HG02943 (cell line): ENCODE measurements around the gene ZBTB48.

ENCODE experiments used
- ATAC-seq: cut with Tn5 transposase; IDR thresholded peaks from one replicate; pipeline ENCODE4 v1.9.1; 2021; ENCODE audit warnings: mild to moderate bottlenecking, low read depth, moderate library complexity; ENCODE audit not compliant: unreplicated experiment

ZBTB48 gene

GRCh38 chr1:6572653-6573383 lies 7.0 kb upstream of the ZBTB48 start:
- ATAC-seq = no peak

GRCh38 chr1:6574025-6574620 lies 5.7 kb upstream of the ZBTB48 start:
- no peak for ATAC-seq

DNA sequence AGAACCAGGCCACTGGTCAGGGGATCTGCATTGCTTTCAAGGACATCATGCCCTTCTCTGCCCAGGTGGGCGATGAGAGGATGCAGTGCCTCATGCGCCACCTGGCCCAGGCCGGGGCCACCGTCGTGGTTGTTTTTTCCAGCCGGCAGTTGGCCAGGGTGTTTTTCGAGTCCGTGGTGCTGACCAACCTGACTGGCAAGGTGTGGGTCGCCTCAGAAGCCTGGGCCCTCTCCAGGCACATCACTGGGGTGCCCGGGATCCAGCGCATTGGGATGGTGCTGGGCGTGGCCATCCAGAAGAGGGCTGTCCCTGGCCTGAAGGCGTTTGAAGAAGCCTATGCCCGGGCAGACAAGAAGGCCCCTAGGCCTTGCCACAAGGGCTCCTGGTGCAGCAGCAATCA lies 5.0 kb upstream of the ZBTB48 start:
- no peak for ATAC-seq

DNA sequence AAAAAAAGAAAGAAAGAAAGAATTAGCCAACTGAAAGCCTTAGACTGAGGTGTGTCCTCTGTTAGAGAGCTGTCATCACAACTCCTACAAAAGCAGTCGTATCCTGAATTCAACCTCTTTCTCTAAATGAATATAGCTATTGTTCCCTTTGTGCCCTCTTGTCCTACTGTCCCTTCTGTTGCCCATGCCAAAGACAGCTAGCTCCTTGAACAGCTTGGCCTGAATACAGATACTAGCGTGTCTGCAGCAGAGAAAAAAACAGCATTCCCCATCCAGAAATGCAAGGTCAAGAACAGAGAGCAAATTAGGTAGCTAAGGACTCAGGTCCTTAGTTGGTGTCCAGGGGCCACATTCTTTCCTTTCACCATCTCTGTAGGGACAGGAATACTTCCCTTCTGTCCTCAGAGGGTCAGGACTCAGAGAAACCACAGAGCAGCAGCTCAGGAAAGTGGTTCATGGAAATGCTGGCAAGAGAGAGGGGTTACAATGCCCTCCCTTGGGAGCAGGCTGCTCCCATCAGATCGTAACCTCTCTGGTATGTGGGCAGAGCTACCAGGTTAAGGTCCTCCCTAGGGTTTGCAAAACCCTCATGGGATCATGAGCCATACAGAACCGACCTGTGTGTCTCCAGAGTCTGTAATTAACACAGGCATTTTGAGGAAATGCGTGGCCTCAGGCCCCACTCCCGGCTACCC lies 1.8 kb upstream of the ZBTB48 start:
- ATAC-seq = no peak

GRCh38 chr1:6578624-6579373 lies 995 bp upstream of the ZBTB48 start:
- no peak for ATAC-seq

- ATAC-seq = peak; percentile 7
Measured at GRCh38 chr1:6580119-6580592, 362 bp downstream of the ZBTB48 start.

GRCh38 chr1:6580593-6581409 lies 1.0 kb downstream of the ZBTB48 start:
- ATAC-seq = no peak

DNA sequence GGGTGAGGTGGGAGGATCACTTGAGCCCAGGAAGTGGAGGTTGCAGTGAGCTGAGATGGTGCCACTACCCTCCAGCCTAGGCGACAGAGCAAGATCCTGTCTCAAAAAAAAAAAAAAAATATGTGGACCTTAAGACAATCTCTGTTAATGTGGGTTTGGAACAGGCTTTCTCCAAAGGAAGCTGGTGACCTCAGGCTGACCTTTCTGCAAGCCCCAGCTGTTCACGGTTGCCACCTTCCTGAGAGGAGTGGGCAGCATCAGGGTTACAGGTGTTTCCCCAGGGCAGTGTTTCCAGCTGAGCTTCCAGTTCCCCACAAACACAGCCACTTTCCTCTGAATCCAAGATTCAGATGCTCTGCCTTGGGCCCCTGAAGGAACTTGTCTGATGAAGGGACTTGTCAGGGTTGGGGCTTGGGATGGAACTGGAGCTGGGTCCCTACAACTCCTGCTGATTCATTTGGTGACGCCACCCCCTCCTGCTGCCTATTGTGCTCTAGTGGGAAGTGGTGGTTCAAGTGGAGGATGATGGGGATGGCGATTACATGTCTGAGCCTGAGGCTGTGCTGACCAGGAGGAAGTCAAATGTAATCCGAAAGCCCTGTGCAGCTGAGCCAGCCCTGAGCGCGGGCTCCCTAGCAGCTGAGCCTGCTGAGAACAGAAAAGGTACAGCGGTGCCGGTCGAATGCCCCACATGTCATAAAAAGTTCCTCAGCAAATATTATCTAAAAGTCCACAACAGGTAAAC lies 1.9 kb downstream of the ZBTB48 start:
- ATAC-seq = no peak

DNA sequence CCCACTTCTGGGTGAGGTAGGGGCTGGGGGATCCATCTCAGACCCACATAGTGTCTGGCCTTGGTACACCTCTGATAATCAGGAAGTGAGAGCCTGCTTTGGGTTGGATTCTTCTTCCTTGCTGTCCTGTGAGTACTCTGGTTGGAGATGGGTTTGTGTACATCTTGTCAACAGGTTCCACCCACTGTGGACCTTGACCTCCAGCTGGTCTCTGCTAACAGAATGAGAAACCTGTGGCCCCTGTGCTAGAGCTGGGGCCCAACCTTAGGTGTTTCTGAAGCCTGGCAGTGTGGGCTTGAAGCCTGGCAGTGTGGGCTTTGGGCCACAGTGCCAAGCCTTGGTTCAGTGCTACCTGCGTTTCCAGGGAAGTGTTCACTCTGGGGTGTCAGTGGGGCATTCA lies 2.6 kb downstream of the ZBTB48 start:
- ATAC-seq = no peak

GRCh38 chr1:6584126-6585080 lies 4.6 kb downstream of the ZBTB48 start:
- ATAC-seq = no peak

GRCh38 chr1:6585081-6585722 lies 5.4 kb downstream of the ZBTB48 start:
- ATAC-seq = no peak

GRCh38 chr1:6585841-6586240 lies 6.0 kb downstream of the ZBTB48 start:
- ATAC-seq = no peak

DNA sequence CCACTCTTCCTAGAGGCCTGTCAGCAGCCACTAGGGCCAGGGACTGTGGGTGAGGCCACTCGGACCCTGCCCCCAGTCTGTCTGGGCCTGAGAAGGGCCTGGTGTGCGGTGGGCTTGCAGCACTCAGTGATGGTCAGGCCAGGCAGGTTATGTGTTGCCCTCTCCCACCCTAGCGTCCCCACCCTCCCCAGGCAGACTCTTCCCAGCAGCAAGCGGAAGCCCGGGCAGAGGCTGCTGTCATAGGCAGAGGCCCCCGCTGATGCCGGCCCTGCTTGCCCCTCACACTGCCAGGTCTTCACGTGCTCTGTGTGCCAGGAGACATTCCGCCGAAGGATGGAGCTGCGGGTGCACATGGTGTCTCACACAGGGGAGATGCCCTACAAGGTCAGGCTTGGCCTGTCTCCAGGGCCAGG lies 6.6 kb downstream of the ZBTB48 start:
- no peak for ATAC-seq

GRCh38 chr1:6587261-6588005 lies 7.6 kb downstream of the ZBTB48 start:
- ATAC-seq = no peak

DNA sequence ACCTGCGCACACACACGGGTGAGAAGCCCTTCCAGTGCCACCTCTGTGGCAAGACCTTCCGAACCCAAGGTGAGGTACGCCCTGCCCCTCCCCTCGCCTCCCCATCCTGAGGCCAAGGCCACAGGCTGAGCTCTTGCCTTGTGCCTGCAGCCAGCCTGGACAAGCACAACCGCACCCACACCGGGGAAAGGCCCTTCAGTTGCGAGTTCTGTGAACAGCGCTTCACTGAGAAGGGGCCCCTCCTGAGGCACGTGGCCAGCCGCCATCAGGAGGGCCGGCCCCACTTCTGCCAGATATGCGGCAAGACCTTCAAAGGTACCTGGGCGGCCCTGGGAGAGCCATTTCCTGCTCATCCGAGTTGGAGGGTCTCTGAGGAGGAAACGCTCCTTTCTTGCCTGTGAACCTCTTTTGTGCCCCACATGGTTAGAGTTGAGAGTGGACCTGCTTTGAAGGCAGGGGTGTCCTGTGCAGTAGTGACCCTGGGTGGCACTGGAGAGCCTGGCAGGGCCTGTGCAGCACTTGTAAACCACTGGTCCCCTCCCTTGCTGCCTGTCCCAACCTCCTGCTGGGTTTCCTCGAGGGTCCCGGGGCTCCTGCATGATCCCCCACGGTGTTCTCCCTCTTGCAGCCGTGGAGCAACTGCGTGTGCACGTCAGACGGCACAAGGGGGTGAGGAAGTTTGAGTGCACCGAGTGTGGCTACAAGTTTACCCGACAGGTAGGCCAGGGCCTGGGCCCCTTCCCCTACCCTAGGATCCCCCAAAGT lies 8.5 kb downstream of the ZBTB48 start:
- ATAC-seq = no peak

DNA sequence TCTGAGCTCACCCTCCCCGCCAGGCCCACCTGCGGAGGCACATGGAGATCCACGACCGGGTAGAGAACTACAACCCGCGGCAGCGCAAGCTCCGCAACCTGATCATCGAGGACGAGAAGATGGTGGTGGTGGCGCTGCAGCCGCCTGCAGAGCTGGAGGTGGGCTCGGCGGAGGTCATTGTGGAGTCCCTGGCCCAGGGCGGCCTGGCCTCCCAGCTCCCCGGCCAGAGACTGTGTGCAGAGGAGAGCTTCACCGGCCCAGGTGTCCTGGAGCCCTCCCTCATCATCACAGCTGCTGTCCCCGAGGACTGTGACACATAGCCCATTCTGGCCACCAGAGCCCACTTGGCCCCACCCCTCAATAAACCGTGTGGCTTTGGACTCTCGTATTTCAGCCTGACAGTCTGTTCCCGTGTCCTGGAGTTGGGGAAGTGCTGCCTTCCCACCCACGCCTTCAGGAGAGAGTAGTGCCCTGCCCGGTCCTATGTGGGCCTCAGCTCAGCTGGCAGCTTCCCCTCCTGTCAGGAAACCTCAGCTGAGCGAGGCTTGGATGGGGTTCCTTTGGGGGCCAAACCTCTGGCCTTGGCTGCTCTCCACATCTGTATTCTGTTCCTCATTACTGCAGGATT lies 9.2 kb downstream of the ZBTB48 start:
- ATAC-seq = no peak
